Measurements from ENCODE around the gene GLRB.
"Not testable (repeated sequence)": the region's sequence is repeated elsewhere in the genome, so short reads cannot be mapped to it uniquely, and the experiment has no call there.

GLRB gene

GRCh38 chr4:157075811-157076577, at the start of gene GLRB:
TSS of gene GLRB (plus strand) at chr4:157076150. CDS start at chr4:157078025, 1,875 bp downstream.
- DNase-seq = no peak

GRCh38 chr4:157035471-157035870, 40.5 kb upstream of the GLRB start:
- DNase-seq = no peak

- no peak for DNase-seq
Observed at GRCh38 chr4:157040405-157040804, 35.5 kb upstream of the GLRB start.

- no peak for DNase-seq
Observed at GRCh38 chr4:157043131-157043530, 32.8 kb upstream of the GLRB start.

- DNase-seq = no peak
Observed at GRCh38 chr4:157045507-157046127, 30.3 kb upstream of the GLRB start.

- DNase-seq = no peak
Observed at GRCh38 chr4:157048248-157048647, 27.7 kb upstream of the GLRB start.

- no peak for DNase-seq
Observed at GRCh38 chr4:157050561-157050960, 25.4 kb upstream of the GLRB start.

GRCh38 chr4:157052429-157053040, 23.4 kb upstream of the GLRB start:
- DNase-seq = no peak

- DNase-seq = no peak
Observed at GRCh38 chr4:157057218-157057617, 18.7 kb upstream of the GLRB start.

- not testable (repeated sequence) for DNase-seq
Observed at GRCh38 chr4:157058899-157059298, 17.1 kb upstream of the GLRB start.

- no peak for DNase-seq
Observed at GRCh38 chr4:157072002-157072401, 3.9 kb upstream of the GLRB start.

- DNase-seq = no peak
Observed at GRCh38 chr4:157075401-157075800, 549 bp upstream of the GLRB start.

GRCh38 chr4:157076578-157076947, 613 bp downstream of the GLRB start:
- DNase-seq = no peak

- no peak for DNase-seq
Observed at GRCh38 chr4:157079441-157079840, 3.5 kb downstream of the GLRB start.

- DNase-seq = no peak
Observed at GRCh38 chr4:157080605-157081004, 4.7 kb downstream of the GLRB start.

- no peak for DNase-seq
Observed at GRCh38 chr4:157095716-157096115, 19.8 kb downstream of the GLRB start.

- DNase-seq = no peak
Observed at GRCh38 chr4:157096439-157096838, 20.5 kb downstream of the GLRB start.

- no peak for DNase-seq
Observed at GRCh38 chr4:157099506-157099905, 23.6 kb downstream of the GLRB start.

- DNase-seq = no peak
Observed at GRCh38 chr4:157104541-157104940, 28.6 kb downstream of the GLRB start.

GRCh38 chr4:157114671-157115070, 38.7 kb downstream of the GLRB start:
- no peak for DNase-seq

GRCh38 chr4:157115613-157116335, 39.8 kb downstream of the GLRB start:
- no peak for DNase-seq

- no peak for DNase-seq
Observed at GRCh38 chr4:157121401-157121800, 45.5 kb downstream of the GLRB start.

- DNase-seq = no peak
Observed at GRCh38 chr4:157127571-157127970, 51.6 kb downstream of the GLRB start.

- no peak for DNase-seq
Observed at GRCh38 chr4:157128395-157128794, 52.4 kb downstream of the GLRB start.
